Thoracic aorta (tissue), 2 donors: ENCODE data around the gene AKAP10. TPM values are rescaled to one million over a fixed set of nuclear protein-coding genes. Genes with fewer than 3 reads are reported as not detected.
"Not testable (repeated sequence)": the region's sequence is repeated elsewhere in the genome, so short reads cannot be mapped to it uniquely, and the experiment has no call there.

Experiments
- ATAC-seq: fragments of 150-250 bp; one replicate; pipeline ENCODE4 v1.8.0; 2017; ENCODE audit warnings: low read depth; ENCODE audit not compliant: insufficient number of reproducible peaks, low FRiP score
- DNase-seq: peaks from one replicate; pipeline ENCODE4 v3.0.0-alpha.2; 2020; ENCODE audit warnings: low spot score
- H3K27ac ChIP-seq, 2 donors: fragments of 200-600 bp; sonication (generic); 1 replicate in 1 of 2; 2 replicates in 1 of 2; pipeline ENCODE4 v1.5.1; 2016; ENCODE audit warnings: mild to moderate bottlenecking in 2 of 2, moderate library complexity in 2 of 2
- H3K27me3 ChIP-seq: fragments of 200-600 bp; sonication (generic); replicated peaks from 2 replicates; pipeline ENCODE4 v1.6.0; 2016; ENCODE audit warnings: mild to moderate bottlenecking; ENCODE audit not compliant: insufficient read depth
- H3K36me3 ChIP-seq: fragments of 200-600 bp; sonication (generic); one replicate; pipeline ENCODE4 v1.5.1; 2016
- H3K4me1 ChIP-seq, 2 donors: fragments of 200-600 bp; sonication (generic); 1 replicate in 1 of 2; 2 replicates in 1 of 2; pipeline versions ENCODE4 v1.5.1 to v1.6.0; 2016; ENCODE audit warnings: low read depth in 2 of 2, mild to moderate bottlenecking in 1 of 2; ENCODE audit not compliant: control insufficient read depth in 1 of 2
- H3K4me3 ChIP-seq: fragments of 200-600 bp; sonication (generic); 2 replicates; pipeline ENCODE4 v1.5.1; 2016; ENCODE audit warnings: mild to moderate bottlenecking
- H3K9me3 ChIP-seq: fragments of 200-600 bp; sonication (generic); 2 replicates; pipeline ENCODE4 v1.5.1; 2016
- CTCF ChIP-seq: fragments of 200-600 bp; sonication (generic); IDR thresholded peaks from one replicate; pipeline ENCODE4 v1.5.1; 2019; ENCODE audit warnings: antibody characterized with exemption
- total RNA-seq, 2 donors: library from RNA; depleted of rRNA; stranded (reverse); fragments of >200 nt; gene quantifications; one replicate each; pipeline versions ENCODE4 v1.1.0 to v1.2.3, GENCODE V29; 2016

The AKAP10 gene
- total RNA-seq: 10 to 100 TPM; 29.6 to 48.5 TPM

- peak within 1 kb of the TSS; percentile 82 to 92 for H3K27ac ChIP-seq
- peak; percentile 72 for ATAC-seq
- TF ChIP-seq CTCF: no peak
- peaks cover 15 to 33% of the 10 kb centered on the region in 2 donors for H3K4me1 ChIP-seq
- peak; percentile 78 for DNase-seq
- H3K27me3 ChIP-seq: no peaks in the 10 kb centered on the region
- H3K4me3 ChIP-seq: peak within 1 kb of the TSS; percentile 81
- H3K36me3 ChIP-seq: no peaks in the 10 kb centered on the region
- H3K9me3 ChIP-seq: no peaks in the 10 kb centered on the region
Observed at GRCh38 chr17:19977293-19978208, at the start of gene AKAP10. Gene AKAP10, minus strand, starts transcription at chr17:19977828. Its CDS starts 149 bp downstream, at chr17:19977679.

- peak overlapping the region in 1 of 2 donors; percentile 35 for H3K27ac ChIP-seq
Observed at GRCh38 chr17:20026960-20027359, 49.3 kb upstream of the AKAP10 start.

GRCh38 chr17:20022701-20023100 lies 45.1 kb upstream of the AKAP10 start:
- H3K27me3 ChIP-seq: no peaks in the 10 kb centered on the region
- H3K4me3 ChIP-seq: no peak overlapping the region
- no peaks in the 10 kb centered on the region for H3K9me3 ChIP-seq
- no peaks in the 10 kb centered on the region for H3K36me3 ChIP-seq
- H3K4me1 ChIP-seq: peaks cover 5 to 23% of the 10 kb centered on the region in 2 donors
- DNase-seq (no peak), ATAC-seq (no peak)
- no peak for TF ChIP-seq CTCF
- H3K27ac ChIP-seq: no peak overlapping the region

More at GRCh38 chr17:20026960-20027359, 49.3 kb upstream of the AKAP10 start:
- H3K4me3 ChIP-seq: no peak overlapping the region
- ATAC-seq: no peak
- H3K27me3 ChIP-seq: no peaks in the 10 kb centered on the region
- peaks cover 5 to 23% of the 10 kb centered on the region in 2 donors for H3K4me1 ChIP-seq
- no peaks in the 10 kb centered on the region for H3K36me3 ChIP-seq
- DNase-seq: no peak
- no peaks in the 10 kb centered on the region for H3K9me3 ChIP-seq
- no peak for TF ChIP-seq CTCF

- not testable (repeated sequence) for H3K9me3 ChIP-seq, ATAC-seq, H3K4me1 ChIP-seq, H3K27me3 ChIP-seq, DNase-seq, H3K27ac ChIP-seq, H3K36me3 ChIP-seq, H3K4me3 ChIP-seq
Observed at GRCh38 chr17:20016475-20016992, 38.9 kb upstream of the AKAP10 start.

GRCh38 chr17:20012017-20012536 lies 34.4 kb upstream of the AKAP10 start:
- DNase-seq (no peak), ATAC-seq (no peak)
- no peaks in the 10 kb centered on the region for H3K9me3 ChIP-seq
- H3K27ac ChIP-seq: no peak overlapping the region
- peaks cover 8 to 25% of the 10 kb centered on the region in 2 donors for H3K4me1 ChIP-seq
- no peak overlapping the region for H3K4me3 ChIP-seq
- H3K36me3 ChIP-seq: no peaks in the 10 kb centered on the region
- no peaks in the 10 kb centered on the region for H3K27me3 ChIP-seq
- no peak for TF ChIP-seq CTCF
